SK-N-SH (cell line): ENCODE data around the gene GNL3.

Source experiments
- CTCF ChIP-seq: fragments of 200-600 bp; sonication (generic); IDR thresholded peaks from 2 replicates; pipeline ENCODE4 v1.6.1; 2017; ENCODE audit warnings: antibody characterized with exemption, mild to moderate bottlenecking, moderate library complexity
- FOXM1 ChIP-seq: IDR thresholded peaks from 2 replicates; pipeline ENCODE4 v1.4.0; 2012; ENCODE audit warnings: low read depth, mild to moderate bottlenecking
- SMC3 ChIP-seq: IDR thresholded peaks from 2 replicates; pipeline ENCODE4 v1.6.1; 2012; ENCODE audit warnings: low read depth, low read length, improper control_type of control experiment
- USF2 ChIP-seq: fragments of 150-350 bp; IDR thresholded peaks from 2 replicates; pipeline ENCODE4 v1.6.1; 2017; ENCODE audit warnings: antibody characterized with exemption, low read length, low read depth, borderline replicate concordance

DNA sequence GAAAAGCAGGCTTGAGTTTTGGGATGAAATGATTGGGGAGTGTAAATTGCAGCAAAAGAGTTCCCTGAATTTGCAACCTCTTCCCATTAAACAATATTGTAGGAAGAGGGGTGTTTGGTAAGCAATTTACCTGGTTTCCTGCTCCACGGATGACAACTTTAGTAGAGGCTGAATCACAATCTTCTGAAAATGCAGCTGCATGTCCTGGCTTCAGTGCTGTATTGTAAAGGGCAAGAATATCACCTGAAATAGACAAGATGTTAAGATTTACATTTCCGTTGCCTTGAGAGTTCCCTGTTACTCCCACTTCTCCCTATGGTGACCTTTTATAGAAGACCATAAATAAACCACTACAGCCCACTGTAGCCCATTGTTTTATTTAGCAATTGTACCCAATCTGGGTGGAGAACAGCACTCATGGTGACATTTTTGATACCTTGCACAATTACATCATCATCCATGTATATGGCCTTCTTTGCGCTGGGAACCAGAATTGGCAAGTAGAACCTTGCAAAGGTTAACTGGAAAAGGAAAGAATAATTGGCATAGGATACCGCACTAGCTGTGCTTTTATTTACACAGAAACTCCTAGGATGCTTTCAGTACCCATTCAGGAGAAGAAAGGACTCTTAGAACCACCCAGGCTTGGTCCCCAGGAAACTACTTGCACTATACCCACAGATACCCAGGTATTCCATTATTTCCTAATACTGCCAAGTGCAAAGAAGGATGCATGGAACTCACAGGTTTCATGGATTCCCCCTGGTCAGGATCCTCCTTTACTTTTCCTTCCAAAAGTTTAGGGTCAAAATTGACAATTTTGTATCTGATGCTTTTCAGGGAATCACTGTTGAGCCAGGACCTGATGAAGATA lies 10.2 kb downstream of the GNL3 start:
- TF ChIP-seq SMC3: no peak
- TF ChIP-seq CTCF: no peak
- TF ChIP-seq FOXM1: no peak
- no peak for TF ChIP-seq USF2
